GM20000 (cell line): Measurements from ENCODE around the gene ABCC10.
"Not testable (repeated sequence)": the region's sequence is repeated elsewhere in the genome, so short reads cannot be mapped to it uniquely, and the experiment has no call there.

Experiments used
- DNase-seq: peaks from one replicate; pipeline ENCODE4 v3.0.0; 2012; ENCODE audit warnings: low spot score
- TF ChIP-seq, protein P1 (sequence below): IDR thresholded peaks from 2 replicates; pipeline ENCODE4 v1.5.1; 2012; ENCODE audit warnings: mild to moderate bottlenecking, control low read depth; ENCODE audit errors: extremely low read depth, missing control alignments

The ABCC10 gene

DNA sequence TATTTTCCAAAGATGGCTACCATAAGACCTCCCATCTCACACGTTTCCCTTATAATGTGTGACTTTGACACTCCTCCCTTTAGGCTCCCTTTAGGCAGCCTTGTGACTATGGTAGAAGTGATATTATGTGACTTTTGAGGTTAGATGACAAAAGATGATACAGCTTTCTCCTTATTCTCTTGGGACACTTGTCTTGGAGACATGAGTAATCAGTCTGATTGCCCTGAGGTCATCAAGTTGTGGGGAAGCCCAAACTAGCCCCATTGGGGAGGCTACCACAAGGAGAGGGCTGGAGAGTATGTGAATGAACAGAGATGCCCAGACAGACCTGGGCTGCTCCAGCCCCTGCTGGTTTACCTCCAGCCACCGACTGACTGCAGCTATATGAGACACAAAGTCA is 38.6 kb downstream of the ABCC10 start:
- TF ChIP-seq, protein P1, sequence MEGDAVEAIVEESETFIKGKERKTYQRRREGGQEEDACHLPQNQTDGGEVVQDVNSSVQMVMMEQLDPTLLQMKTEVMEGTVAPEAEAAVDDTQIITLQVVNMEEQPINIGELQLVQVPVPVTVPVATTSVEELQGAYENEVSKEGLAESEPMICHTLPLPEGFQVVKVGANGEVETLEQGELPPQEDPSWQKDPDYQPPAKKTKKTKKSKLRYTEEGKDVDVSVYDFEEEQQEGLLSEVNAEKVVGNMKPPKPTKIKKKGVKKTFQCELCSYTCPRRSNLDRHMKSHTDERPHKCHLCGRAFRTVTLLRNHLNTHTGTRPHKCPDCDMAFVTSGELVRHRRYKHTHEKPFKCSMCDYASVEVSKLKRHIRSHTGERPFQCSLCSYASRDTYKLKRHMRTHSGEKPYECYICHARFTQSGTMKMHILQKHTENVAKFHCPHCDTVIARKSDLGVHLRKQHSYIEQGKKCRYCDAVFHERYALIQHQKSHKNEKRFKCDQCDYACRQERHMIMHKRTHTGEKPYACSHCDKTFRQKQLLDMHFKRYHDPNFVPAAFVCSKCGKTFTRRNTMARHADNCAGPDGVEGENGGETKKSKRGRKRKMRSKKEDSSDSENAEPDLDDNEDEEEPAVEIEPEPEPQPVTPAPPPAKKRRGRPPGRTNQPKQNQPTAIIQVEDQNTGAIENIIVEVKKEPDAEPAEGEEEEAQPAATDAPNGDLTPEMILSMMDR, result no peak
- DNase-seq, result no peak

DNA sequence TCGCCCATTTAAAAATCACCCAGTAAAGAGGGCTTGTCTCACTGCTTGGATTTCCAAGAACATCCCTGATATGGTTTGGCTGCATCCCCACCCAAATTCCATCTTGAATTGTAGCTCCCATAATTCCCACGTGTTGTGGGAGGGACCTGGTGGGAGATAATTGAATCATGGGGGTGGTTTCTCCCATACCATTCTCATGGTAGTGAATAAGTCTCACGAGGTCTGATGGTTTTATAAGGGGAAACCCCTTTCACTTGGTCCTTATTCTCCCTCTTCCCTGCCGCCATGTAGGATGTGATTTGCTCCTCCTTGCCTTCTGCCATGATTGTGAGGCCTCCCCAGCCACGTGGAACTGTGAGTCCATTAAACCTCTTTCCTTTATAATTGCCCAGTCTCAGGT is 39.9 kb downstream of the ABCC10 start:
- not testable (repeated sequence) for DNase-seq

DNA sequence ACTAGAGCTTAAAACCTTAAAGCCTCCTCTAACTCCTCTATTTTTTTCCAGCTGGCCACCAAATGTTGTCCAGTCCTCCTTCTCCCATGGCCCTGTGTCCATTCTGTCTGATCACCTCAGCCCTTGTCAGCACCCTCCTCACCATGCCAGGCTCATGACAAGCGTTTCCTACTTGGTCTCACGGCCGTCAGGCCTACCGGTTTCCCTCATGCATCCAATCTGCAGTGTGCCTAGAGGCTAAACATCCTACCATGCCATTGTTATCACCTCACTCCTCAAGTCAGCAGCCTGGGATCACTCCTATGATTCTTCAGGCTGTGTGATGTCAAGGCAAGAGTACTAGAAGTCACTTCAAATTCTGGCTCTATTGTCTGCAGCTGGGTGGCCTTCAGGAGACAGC is 40.4 kb downstream of the ABCC10 start:
- DNase-seq, result no peak

DNA sequence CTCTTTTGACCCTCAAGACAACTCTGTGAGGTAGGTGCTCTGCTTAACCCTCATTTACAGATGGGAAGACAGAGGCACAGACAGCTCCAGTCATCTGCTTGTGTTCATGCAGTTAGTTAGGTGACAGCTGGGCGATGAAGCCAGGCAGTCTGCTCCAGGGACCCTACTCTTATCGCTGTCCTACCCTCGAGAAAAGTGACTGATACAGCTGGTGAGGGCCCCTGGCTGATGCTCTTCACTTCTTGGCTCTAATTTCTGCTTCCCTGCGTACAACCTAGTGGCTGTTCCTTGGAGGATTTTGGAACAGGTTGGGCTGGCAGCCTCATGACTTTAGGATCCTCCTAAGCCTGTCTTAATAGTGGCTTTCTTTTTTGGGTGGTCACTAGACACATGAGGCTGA is 40.9 kb downstream of the ABCC10 start:
- no peak for DNase-seq

More for the DNA sequence above, 40.4 kb downstream of the ABCC10 start:
- TF ChIP-seq, protein P1, result no peak

DNA sequence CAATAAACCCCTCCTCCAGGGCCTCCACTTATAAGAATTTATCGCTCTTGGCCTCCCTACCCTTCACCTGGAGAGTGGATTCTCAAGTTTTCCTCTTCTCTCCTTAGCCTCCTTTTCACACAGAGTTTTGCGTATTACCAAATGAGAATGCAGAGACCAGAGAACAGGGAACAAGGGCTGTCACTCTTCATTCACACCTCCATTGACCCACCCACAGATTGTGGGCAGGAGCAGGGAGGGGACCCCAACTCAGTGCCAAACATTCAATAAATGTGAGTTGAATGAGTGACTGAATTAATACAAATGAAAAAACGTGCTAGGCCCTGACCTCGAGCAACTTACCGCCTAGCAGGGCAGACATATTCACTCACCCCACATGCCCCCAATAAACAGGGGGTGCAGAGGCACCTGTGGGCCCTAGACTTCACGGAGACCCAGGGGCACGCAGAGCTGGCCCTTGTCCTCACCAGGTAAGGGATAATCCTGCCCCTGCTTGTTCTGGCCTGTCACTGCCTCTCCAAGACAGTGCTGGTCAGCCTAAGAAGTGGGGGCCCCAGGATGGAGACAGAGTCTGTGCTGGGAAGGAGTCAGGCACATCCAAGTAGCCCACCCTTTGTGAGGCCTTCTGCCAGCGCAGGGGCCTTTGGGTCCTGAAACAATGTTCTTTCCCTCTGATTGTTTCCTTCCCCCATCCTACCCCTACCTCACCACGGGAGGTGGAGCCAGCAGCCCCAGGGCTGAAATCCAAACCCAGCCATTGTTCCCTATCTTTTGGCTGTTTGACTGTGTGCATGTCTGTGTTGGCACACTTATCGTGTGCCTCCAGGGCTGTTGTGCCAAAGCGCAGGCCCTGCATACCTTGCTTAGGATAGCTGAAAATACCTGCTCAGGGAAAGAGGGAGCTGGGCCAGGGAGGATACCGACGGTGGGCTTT is 41.7 kb downstream of the ABCC10 start:
- no peak for DNase-seq

More for the DNA sequence above, 40.9 kb downstream of the ABCC10 start:
- TF ChIP-seq, protein P1, result no peak

DNA sequence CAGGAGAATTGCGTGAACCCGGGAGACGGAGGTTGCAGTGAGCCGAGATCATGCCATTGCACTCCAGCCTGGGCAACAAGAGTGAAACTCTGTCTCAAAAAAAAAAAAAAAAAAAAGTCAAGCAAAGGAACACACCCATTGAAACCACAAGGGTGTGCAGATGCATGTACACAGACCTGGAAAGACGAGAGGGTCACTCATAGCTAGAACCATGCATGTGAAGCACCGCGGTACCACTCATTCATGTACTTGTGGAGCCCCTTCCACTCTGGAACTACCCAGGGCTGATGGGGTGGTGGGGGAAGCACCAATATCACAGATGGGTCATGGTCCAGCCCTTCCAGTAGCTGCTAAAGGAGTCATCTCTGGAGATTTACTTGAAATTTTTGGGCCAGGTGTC is 42.6 kb downstream of the ABCC10 start:
- TF ChIP-seq, protein P1, result no peak
- no peak for DNase-seq

More for the DNA sequence above, 41.7 kb downstream of the ABCC10 start:
- TF ChIP-seq, protein P1, result no peak

DNA sequence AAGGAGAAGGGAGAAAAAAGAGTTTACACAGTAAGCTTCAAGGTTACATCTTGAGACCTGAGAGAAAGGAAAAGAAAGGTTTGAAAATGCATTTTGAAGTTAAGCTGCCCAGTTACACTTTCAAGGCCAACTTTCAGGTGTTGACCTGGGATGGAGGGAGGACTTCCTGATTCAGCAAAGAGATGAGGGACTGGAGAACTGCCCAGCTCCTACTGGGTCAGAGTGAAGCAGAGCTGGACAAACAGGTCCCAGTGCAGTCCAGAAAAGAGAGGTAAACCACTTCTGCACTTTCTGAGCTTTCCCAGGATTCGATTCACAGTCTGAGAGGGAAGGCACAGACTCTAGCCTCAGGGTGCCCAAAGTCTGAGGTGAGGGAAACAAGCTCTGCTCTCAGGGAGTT is 44.1 kb downstream of the ABCC10 start:
- DNase-seq, result no peak
- TF ChIP-seq, protein P1, result no peak

DNA sequence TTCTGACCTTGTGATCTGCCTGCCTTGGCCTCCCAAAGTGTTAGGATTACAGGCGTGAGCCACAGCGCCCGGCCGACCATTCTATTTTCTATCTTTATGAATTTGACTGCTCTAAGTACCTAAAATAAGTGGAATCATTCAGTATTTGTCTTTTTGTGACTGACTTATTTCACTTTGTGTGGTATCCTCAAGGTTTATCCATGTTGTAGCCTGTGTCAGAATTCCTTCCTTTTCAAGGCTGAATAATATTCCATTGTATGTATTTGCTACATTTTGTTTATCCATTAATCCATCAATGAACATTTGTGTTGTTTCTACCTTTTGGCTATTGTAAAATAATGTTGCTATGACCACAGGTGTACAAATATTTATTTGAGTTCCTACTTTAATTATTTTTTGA is 45.2 kb downstream of the ABCC10 start:
- TF ChIP-seq, protein P1, result no peak
- DNase-seq, result no peak
